Neural progenitor cell (in vitro differentiated cells): ENCODE measurements around the gene LDLRAD4. TPM values are rescaled to one million over a fixed set of nuclear protein-coding genes. Genes with fewer than 3 reads are reported as not detected.

ENCODE experiments used
- DNase-seq: peaks from one replicate; pipeline ENCODE4 v3.0.0-alpha.2; 2016; ENCODE audit warnings: low spot score
- H2AFZ ChIP-seq: fragments of 200-600 bp; sonication (generic); replicated peaks from 2 replicates; pipeline ENCODE4 v1.6.1; 2016; ENCODE audit warnings: antibody characterized with exemption
- H3F3A ChIP-seq: fragments of 200-600 bp; sonication (generic); 2 replicates; pipeline ENCODE4 v1.6.1; 2016; ENCODE audit warnings: antibody characterized with exemption, low read depth
- H3K27ac ChIP-seq: fragments of 200-600 bp; sonication (generic); 2 replicates; pipeline ENCODE4 v1.5.1; 2016; ENCODE audit warnings: mild to moderate bottlenecking
- H3K27me3 ChIP-seq: fragments of 200-600 bp; sonication (generic); 2 replicates; pipeline ENCODE4 v1.6.1; 2016; ENCODE audit warnings: mild to moderate bottlenecking, moderate library complexity
- H3K36me3 ChIP-seq: fragments of 200-600 bp; sonication (generic); 2 replicates; pipeline ENCODE4 v1.5.1; 2016
- H3K4me1 ChIP-seq: fragments of 200-600 bp; sonication (generic); 2 replicates; pipeline ENCODE4 v1.6.1; 2016; ENCODE audit warnings: mixed run types
- H3K4me2 ChIP-seq: fragments of 200-600 bp; sonication (generic); 2 replicates; pipeline ENCODE4 v1.6.1; 2016
- H3K4me3 ChIP-seq: fragments of 200-600 bp; sonication (generic); 2 replicates; pipeline ENCODE4 v1.5.1; 2016
- H3K79me2 ChIP-seq: fragments of 200-600 bp; sonication (generic); 2 replicates; pipeline ENCODE4 v1.6.1; 2016; ENCODE audit warnings: low read depth
- H3K9ac ChIP-seq: fragments of 200-600 bp; sonication (generic); 2 replicates; pipeline ENCODE4 v1.6.1; 2016
- H3K9me3 ChIP-seq: fragments of 200-600 bp; sonication (generic); 2 replicates; pipeline ENCODE4 v1.5.1; 2016; ENCODE audit warnings: low read depth
- H4K20me1 ChIP-seq: fragments of 200-600 bp; sonication (generic); 2 replicates; pipeline ENCODE4 v1.6.1; 2016; ENCODE audit warnings: low read depth
- H3K27ac Mint-ChIP-seq: 3 replicates; pipeline ENCODE4 v1.8.0; 2021; ENCODE audit warnings: mixed read lengths
- H3K27me3 Mint-ChIP-seq: 2 replicates; pipeline ENCODE4 v1.8.0; 2022; ENCODE audit warnings: low read depth, mild to moderate bottlenecking, inconsistent platforms, moderate library complexity, mixed read lengths; ENCODE audit not compliant: insufficient read depth
- H3K36me3 Mint-ChIP-seq: 3 replicates; pipeline ENCODE4 v1.8.0; 2021; ENCODE audit warnings: mixed read lengths
- H3K4me1 Mint-ChIP-seq: 3 replicates; pipeline ENCODE4 v1.8.0; 2021; ENCODE audit warnings: mixed read lengths
- H3K4me3 Mint-ChIP-seq: 3 replicates; pipeline ENCODE4 v1.8.0; 2021; ENCODE audit warnings: mild to moderate bottlenecking, moderate library complexity, mixed read lengths
- H3K9me3 Mint-ChIP-seq: 3 replicates; pipeline ENCODE4 v1.8.0; 2020; ENCODE audit warnings: mixed read lengths
- CTCF ChIP-seq: fragments of 200-600 bp; sonication (generic); IDR thresholded peaks from 2 replicates; pipeline ENCODE4 v1.5.1; 2017; ENCODE audit warnings: antibody characterized with exemption, mild to moderate bottlenecking
- EZH2 ChIP-seq: fragments of 200-600 bp; sonication (generic); IDR thresholded peaks from 2 replicates; pipeline ENCODE4 v1.6.1; 2017; ENCODE audit warnings: antibody characterized with exemption, mild to moderate bottlenecking, moderate library complexity
- EZH2phosphoT487 ChIP-seq: fragments of 200-600 bp; sonication (generic); IDR thresholded peaks from 2 replicates; pipeline ENCODE4 v1.6.1; 2017; ENCODE audit warnings: antibody characterized with exemption
- total RNA-seq: library from RNA; depleted of rRNA; stranded (reverse); fragments of >200 nt; gene quantifications from 2 replicates; pipeline ENCODE4 v1.2.3, GENCODE V29; 2015; ENCODE audit warnings: low replicate concordance

LDLRAD4 gene
- total RNA-seq, 1 donor from 2014 or later, result 0.65 TPM

DNA sequence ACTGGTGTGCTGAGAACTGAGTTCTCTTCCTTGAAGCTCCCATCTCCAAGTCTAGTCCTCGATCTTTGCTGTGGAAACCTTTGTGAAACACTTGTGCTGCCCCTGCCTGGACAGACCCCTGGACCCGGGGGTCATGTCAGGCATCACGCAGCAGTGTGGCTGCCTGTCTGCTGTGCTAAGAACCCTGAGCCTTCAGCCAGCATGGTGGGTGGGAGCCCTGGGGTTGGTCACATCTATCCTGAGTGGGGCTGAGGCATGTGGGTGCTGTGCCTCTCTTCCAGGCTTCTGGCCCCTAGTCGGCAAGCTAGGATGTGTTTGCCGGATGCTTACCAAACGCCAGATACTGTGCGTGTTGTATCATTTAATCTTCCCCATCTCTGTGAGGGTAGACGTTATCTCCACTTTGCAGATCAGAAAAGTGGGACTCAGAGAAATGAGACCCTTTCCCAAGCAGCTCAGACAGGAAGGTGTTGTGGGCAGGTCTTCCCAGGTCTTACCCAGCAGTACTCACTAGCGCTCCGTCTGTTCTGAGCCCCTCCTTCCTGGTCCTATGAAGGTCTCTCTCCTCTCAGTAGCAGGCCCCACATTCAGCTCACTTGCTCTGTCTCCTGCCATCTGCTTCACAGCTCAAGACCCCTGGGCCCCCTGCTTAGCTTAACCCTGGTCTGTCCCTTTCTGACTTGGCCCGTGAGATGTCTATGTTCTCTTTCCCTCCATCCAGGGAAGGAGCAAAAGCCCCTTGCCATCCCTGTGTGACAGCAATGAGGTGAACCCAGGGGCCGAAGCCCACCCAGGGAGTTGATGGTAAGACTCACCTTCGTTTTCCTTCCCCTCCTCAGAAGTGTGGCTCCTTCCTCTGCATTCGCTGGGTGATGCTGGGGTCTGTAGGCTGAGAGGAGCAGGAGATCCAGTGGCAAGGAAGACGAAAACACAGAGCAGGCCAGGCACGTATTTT, 265.0 kb downstream of the LDLRAD4 start:
- Histone ChIP-seq H3K4me2 (no peak overlapping the region), H3K36me3 (no peaks in the 10 kb centered on the region), H2AFZ (no peak overlapping the region), H3K79me2 (no peaks in the 10 kb centered on the region), H4K20me1 (no peaks in the 10 kb centered on the region), H3K4me3 (no peak overlapping the region), H3K27ac (no peak overlapping the region), H3K4me1 (no peaks in the 10 kb centered on the region), H3K27me3 (no peaks in the 10 kb centered on the region), H3F3A (no peaks in the 10 kb centered on the region), H3K9ac (no peak overlapping the region), H3K9me3 (no peaks in the 10 kb centered on the region)
- no peak overlapping the region for H3K4me3 Mint-ChIP-seq
- H3K27me3 Mint-ChIP-seq, result no peaks in the 10 kb centered on the region
- H3K9me3 Mint-ChIP-seq, result peaks cover 10% of the 10 kb centered on the region
- H3K36me3 Mint-ChIP-seq, result peaks cover 1% of the 10 kb centered on the region
- TF ChIP-seq EZH2phosphoT487, result no peak
- TF ChIP-seq CTCF, result no peak
- TF ChIP-seq EZH2, result no peak
- peak overlapping the region; percentile 26 for H3K27ac Mint-ChIP-seq
- DNase-seq, result no peak
- peaks cover 9% of the 10 kb centered on the region for H3K4me1 Mint-ChIP-seq

GRCh38 chr18:13485182-13485581, 266.6 kb downstream of the LDLRAD4 start:
- no peaks in the 10 kb centered on the region for H3K9me3 ChIP-seq
- H3K9ac ChIP-seq, result no peak overlapping the region
- no peak overlapping the region for H3K4me2 ChIP-seq
- Mint-ChIP-seq H3K27ac (no peak overlapping the region), H3K27me3 (no peaks in the 10 kb centered on the region), H3K4me3 (no peak overlapping the region), H3K36me3 (no peaks in the 10 kb centered on the region), H3K9me3 (peaks cover 7% of the 10 kb centered on the region), H3K4me1 (peaks cover 9% of the 10 kb centered on the region)
- no peak overlapping the region for H3K4me3 ChIP-seq
- no peaks in the 10 kb centered on the region for H3F3A ChIP-seq
- no peak overlapping the region for H2AFZ ChIP-seq
- H3K4me1 ChIP-seq, result no peaks in the 10 kb centered on the region
- H4K20me1 ChIP-seq, result no peaks in the 10 kb centered on the region
- H3K79me2 ChIP-seq, result no peaks in the 10 kb centered on the region
- no peaks in the 10 kb centered on the region for H3K36me3 ChIP-seq
- DNase-seq, result no peak
- H3K27me3 ChIP-seq, result no peaks in the 10 kb centered on the region
- no peak overlapping the region for H3K27ac ChIP-seq
- TF ChIP-seq EZH2phosphoT487 (no peak), CTCF (no peak), EZH2 (no peak)

- no peaks in the 10 kb centered on the region for H3K9me3 ChIP-seq
- H3F3A ChIP-seq, result no peaks in the 10 kb centered on the region
- H3K27me3 ChIP-seq, result no peaks in the 10 kb centered on the region
- Mint-ChIP-seq H3K27me3 (no peaks in the 10 kb centered on the region), H3K9me3 (peaks cover 7% of the 10 kb centered on the region), H3K36me3 (no peaks in the 10 kb centered on the region), H3K27ac (no peak overlapping the region), H3K4me1 (peaks cover 9% of the 10 kb centered on the region), H3K4me3 (no peak overlapping the region)
- no peaks in the 10 kb centered on the region for H4K20me1 ChIP-seq
- H3K27ac ChIP-seq, result no peak overlapping the region
- no peaks in the 10 kb centered on the region for H3K79me2 ChIP-seq
- no peak overlapping the region for H2AFZ ChIP-seq
- no peak overlapping the region for H3K9ac ChIP-seq
- TF ChIP-seq CTCF (no peak), EZH2phosphoT487 (no peak), EZH2 (no peak)
- no peak overlapping the region for H3K4me2 ChIP-seq
- no peak for DNase-seq
- no peaks in the 10 kb centered on the region for H3K4me1 ChIP-seq
- no peak overlapping the region for H3K4me3 ChIP-seq
- no peaks in the 10 kb centered on the region for H3K36me3 ChIP-seq
These were observed 267.0 kb downstream of the LDLRAD4 start for GRCh38 chr18:13485604-13486003.
